HG03432 (cell line): ENCODE measurements around the gene NPIPB8.
"Not testable (repeated sequence)": the region's sequence is repeated elsewhere in the genome, so short reads cannot be mapped to it uniquely, and the experiment has no call there.

Source experiments
- ATAC-seq: cut with Tn5 transposase; IDR thresholded peaks from one replicate; pipeline ENCODE4 v1.9.1; 2021; ENCODE audit warnings: mild to moderate bottlenecking, moderate library complexity; ENCODE audit not compliant: unreplicated experiment

NPIPB8 gene

DNA sequence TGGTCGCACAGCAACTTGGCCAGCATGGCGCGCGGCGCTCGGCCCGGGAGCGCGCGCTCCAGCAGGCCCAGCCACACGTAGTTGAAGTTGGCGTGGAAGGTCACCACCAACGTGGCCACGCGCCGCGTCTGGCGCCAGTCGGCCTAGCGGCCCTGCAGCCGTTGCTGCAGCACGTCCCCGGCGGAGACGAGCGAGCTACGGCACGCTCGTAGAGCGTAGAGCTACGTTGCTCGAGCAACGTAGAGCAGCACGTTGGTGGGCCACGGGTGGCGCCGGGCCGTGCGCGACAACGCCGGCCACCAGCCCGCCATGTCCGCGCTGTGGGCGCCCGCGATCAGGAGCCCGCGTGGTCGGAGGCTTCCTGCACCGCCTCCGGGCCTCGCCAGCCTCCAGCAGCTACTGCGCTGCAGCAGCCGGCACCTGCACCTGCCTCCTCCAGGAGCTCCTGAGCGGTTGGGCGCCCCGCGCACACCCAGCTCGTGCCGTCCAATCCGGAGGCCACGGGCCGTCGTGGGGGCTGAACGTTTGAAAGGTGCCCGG, 14.6 kb upstream of the NPIPB8 start:
- no peak for ATAC-seq

DNA sequence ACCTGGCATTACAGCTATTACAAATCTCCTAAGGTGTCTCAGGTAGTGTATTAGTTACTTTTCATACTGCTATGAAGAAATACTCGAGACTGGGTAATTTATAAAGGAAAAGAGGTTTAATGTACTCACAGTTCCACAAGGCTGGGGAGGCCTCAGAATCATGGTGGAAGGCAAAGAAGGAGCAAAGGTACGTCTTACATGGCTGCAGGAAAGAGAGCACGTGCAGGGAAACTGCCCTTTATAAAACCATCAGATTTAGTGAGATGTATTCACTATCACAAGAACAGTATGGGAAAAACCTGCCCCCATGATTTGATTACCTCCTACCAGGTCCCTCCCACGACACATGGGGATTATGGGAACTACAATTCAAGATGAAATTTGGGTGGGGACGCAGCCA, 7.0 kb upstream of the NPIPB8 start:
- ATAC-seq, result not testable (repeated sequence)

DNA sequence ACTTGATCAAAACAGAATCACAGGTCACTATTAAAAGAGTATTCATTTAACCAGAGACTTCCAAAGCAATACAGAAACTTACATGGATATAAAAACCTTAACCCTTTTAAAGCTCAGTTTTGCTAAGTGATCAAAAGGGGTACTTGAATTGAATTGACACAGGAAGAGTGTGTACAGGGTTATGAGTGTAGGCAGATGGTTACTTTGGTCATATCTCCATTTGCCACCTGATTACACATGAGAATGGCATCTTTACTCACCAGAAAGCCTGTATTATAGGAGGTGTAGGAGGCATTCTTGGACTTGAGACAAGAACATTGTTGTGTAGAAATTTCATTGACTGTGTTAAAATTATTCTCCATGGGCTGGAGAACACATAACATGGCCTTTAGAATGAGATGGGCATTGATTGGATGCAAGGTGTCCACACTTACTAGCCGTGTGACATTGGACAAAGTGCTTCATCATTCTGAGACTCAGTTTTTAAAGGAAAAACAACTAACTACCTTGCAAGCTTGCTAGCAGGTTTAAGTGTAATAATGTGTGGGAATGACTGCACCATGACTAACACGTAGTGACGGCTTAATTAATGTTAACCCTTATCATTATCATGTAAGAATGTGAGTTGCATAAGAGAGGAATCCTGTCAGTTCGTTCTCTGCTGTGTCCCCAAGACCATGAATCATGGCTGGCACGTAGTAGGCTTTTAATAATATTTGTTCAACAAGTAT, 1.6 kb upstream of the NPIPB8 start:
- ATAC-seq, result not testable (repeated sequence)

DNA sequence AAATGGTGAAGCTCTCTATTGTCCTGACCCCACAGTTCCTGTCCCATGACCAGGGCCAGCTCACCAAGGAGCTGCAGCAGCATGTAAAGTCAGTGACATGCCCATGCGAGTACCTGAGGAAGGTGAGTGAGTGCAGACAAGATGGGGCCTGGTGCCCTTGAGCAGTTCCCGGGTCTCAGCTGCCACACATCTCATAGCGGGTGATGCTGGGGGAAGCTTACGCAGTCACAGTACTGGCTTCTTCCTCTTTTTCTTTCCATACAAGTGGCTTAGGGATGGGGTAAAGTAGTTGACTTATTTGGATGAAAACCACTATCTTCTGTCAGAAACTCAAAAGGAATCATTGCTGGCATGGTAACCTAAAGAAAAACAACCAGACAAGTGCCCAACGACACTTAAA, 494 bp downstream of the NPIPB8 start:
- not testable (repeated sequence) for ATAC-seq

DNA sequence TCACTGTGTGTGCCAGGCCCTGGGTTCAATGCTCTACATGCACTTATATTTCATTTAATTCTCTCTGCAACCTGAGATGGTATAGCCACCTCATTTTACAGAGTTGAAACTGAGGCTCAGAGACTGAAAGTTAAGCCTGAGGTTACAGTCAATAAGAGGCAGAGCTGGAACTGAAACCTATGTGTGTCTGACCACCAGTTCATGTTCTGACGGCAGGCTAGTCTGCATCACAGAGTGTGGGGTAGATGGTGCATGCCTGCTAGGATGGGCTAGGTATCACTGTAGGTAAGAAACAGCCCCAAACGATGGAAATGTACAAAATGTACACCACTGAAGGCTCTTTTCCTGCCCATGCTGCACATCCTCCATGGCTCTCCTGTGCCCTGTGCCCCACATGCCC, 2.1 kb downstream of the NPIPB8 start:
- ATAC-seq, result not testable (repeated sequence)

DNA sequence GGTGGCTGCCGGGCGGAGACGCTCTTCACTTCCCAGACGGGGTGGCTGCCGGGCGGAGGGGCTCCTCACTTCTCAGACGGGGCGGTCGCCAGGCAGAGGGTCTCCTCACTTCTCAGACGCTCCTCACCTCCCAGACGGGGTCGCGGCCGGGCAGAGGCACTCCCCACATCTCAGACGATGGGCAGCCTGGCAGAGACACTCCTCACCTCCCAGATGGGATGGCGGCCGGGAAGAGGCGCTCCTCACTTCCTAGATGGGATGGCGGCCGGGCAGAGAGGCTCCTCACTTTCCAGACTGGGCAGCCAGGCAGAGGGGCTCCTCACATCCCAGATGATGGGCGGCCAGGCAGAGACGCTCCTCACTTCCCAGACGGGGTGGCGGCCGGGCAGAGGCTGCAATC, 28.4 kb downstream of the NPIPB8 start:
- not testable (repeated sequence) for ATAC-seq

DNA sequence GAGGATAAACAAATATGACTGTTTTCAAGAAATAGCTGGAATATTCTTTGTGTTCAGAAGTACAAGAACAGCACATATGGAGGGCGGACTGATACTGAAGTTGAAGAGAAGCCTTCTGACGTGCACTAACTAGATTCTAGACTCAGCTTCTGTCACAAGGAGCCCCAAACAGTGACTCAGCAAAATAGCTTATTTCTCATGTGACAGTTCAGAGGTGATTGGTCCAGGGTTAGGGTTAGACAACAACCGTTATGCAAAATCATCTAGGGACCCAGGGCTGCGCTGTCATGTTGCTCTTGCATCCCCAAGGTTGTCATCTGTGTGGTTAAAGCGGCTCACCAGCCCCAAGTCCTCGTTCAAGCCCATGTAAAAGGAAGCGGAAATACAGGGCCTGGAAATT, 29.6 kb downstream of the NPIPB8 start:
- ATAC-seq, result not testable (repeated sequence)

DNA sequence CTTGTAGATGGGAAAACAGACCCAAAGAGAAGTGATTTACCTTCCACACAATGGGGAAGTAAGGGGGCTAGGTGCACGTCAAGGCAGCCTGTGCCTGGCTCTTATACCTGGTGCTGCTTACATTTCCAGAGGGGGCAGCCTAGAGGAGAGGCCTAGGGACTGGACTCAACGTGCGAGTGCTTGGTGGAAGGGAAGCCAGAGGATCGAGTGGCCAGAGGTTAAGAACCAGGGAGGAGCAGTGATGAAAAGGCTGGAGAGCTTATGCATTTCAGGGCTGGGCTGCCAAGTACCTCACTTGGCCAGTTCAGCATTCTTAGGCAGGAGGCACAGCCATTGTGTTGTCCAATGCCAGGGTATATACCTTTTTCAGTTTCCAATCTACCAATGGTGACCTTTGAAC, 30.3 kb downstream of the NPIPB8 start:
- not testable (repeated sequence) for ATAC-seq

DNA sequence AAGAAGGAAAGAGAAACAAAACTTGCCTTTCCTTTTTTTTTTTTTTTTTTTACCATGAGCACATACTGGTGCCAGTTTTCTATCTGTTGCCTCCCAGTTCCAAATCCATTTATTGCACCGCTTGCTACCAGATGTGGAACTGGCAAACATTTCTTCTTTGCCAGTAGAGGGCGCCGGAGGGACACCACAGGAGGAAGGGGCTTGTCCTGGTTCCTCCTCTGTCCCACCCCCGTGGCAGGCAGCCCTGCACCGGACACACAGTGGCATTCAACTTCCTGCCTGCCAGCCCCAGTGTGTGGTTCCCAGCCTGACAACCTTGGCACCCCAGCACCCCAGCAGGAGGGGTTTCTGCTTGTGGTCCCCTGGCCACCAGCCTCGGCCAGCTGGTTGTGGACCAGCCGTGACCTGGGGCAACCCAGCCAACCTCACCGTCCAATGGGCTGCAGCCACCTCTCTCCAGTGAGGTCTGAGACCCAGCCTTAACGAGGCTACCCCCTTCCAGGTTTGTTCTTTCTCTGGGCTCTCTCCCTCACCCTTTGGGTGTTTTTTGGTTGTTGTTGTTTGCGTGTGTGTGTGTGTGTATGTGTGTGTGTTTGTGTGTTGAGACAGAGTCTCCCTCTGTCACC, 50.6 kb downstream of the NPIPB8 start:
- ATAC-seq, result peak; percentile 80

DNA sequence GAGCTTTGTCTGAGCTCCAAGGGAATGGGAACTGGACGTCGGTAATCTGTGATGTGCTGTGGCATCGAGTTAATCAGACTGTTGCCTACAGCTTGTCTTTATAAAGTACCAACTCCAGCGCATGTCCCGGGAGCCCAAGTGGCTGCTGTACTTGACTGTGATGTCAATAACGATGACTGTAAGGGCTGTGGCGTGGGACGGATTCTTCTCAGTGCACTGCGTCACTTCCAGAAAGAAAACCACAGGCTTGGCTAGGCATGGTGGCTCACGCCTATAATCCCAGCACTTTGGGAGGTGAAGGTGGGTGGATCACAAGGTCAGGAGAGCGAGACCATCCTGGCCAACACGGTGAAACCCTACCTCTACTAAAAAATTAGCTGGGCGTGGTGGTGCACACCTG, 51.6 kb downstream of the NPIPB8 start:
- not testable (repeated sequence) for ATAC-seq

DNA sequence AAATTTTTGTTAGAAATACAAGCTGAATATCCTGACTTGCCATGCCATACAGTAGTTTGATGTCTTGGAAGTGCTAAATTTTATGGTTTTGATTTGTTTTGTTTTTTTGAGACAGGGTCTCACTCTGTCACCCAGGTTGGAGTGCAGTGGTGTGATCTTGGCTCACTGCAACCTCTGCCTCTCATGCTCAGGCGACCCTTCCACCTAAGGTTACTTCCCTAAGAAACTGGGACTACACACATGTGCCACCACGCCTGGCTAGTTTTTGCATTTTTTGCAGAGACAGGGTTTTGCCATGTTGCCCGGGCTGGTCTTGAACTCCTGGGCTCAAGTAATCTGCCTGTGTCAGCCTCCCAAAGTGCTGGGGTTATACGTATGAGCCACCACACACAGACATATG, 53.9 kb downstream of the NPIPB8 start:
- not testable (repeated sequence) for ATAC-seq

DNA sequence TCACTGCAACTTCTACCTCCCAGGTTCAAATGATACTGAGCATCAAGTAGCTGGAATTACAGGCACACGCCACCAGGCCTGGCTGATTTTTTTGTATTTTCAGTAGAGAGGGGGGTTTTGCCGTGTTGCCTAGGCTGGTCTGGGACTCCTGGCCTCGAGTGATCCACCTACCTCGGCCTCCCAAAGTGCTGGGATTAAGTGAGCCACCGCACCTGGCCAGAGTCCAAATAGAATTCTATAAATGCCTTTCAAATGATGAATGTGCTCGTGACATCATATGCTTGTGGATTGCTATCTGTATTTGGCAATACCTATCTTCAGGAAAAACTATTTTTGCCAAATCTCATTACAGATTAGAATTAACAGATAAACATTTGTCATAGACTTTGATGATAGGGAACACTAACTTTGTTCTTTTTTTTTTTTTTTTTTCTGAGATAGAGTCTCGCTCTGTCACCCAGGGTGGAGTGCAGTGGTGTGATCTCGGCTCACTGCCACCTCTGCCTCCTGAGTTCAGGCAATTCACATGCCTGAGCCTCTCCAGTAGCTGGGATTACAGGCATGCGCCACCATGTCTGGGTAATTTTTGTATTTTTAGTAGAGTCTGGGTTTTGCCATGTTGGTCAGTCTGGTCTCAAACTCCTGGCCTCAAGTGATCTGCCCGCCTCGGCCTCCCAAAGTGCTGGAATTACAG, 55.5 kb downstream of the NPIPB8 start:
- ATAC-seq, result not testable (repeated sequence)

DNA sequence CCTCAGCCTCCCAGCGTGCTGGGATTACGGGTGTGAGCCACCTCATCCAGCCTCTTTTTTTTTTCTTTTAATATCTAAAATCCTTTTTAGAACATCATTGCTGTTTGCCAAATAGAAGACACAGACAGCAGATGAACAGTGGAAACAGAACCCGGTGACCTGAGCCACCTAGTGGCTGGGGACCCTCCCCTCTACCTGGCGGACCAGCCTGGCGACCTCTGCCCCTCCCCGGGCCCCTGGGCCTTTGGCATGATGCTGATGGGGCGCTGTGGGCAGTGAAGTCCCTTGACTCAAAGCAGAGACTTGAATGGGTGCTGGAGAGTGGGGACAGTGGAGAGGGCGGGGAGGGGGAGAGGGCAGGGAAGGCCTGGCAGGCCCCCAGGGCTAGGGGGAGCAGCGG, 61.9 kb downstream of the NPIPB8 start:
- not testable (repeated sequence) for ATAC-seq

DNA sequence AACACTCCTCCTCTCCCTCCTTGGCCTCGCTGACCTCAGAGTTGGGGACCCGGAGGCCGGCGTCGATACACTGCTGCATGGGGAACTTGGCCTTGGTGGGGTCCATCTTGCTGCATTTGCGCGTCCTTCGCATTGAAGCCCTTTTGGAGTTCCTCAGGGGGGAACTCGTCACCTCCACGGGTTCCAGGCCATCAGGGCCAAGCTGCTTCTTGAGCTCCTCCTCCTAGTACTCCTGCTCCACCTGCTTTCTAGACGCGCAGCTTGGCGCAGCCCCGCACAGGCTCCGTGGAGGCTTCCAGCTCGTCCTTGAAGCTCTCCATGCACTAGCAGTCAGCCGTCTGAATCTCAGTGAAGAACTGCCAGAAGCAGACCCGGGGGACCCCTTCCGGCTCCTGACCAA, 62.5 kb downstream of the NPIPB8 start:
- ATAC-seq, result not testable (repeated sequence)

DNA sequence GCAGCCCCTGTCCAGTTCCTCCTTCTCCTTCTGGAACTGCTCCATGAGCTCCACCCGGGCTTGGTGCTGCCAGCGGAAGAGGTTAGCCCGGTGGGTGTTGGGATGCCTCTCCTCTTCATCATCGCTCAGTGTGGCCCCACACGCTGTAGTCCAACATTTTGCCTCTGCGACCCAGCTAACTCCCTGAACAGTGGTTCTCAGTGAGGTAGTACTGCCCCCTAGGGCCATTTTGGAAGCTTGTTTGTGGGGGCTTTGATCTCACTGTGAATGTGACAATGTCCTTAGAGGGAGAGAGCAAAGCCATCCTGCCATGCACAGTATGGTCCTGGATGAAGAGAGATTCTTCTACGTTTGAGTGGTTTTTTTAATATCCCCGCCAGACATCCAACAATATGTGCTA, 63.5 kb downstream of the NPIPB8 start:
- ATAC-seq, result not testable (repeated sequence)

DNA sequence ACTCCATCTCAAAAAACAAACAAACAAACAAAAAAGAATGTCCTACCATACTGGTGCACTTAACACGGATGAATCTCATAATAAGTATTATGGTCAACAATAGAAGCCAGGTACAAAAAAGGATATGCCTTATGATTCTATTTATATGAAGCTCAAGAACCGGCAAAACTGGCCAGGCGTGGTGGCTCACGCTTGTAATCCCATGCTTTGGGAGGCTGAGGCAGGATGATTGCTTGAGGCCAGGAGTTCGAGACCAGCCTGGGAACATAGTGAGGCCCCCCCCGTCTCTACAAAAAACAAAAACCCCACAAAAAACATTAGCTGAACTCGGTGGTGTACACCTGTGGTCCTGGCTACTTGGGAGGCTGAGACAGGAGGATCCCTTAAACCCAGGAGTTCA, 66.4 kb downstream of the NPIPB8 start:
- ATAC-seq, result not testable (repeated sequence)
